ENCODE results near the gene CYB5R2.

CYB5R2 gene

DNA sequence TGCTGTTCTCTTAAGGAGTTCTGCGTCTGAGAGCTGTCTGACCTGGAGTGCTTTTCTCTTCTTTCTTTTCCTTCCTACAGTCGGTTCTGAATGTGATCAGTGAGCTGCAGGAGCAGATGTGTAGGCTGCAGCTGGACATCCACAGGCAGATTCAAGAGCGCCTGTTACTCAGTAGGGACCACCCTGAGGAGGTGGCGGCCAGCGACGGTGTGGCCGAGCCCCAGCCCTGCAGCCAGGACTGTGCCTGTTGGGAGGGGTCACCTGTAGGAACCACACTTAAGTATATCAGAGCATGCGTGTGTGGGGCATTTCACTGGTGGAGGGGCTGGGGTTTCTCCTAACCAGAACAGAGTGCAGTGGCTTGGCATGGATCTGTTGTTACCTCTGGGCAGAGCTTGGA, 56.3 kb downstream of the CYB5R2 start:
- TF ChIP-seq EGR1 (IDR thresholded peaks at IDR 0.05) (no peak), NFIC (IDR thresholded peaks at IDR 0.05) (no peak), FOXM1 (IDR thresholded peaks at IDR 0.05; ENCODE audit: borderline replicate concordance, low read depth) (no peak), YY1 (IDR thresholded peaks at IDR 0.05; ENCODE audit: low read depth) (no peak), TEAD4 (IDR thresholded peaks at IDR 0.05) (no peak), TCF12 (IDR thresholded peaks at IDR 0.05; ENCODE audit: low read depth) (no peak), RAD21 (IDR thresholded peaks at IDR 0.05; ENCODE audit: low read depth) (no peak), TAF1 (IDR thresholded peaks at IDR 0.05; ENCODE audit: low read depth) (no peak), CEBPB (IDR thresholded peaks at IDR 0.05) (no peak), EP300 (IDR thresholded peaks at IDR 0.05; ENCODE audit: borderline replicate concordance) (no peak), CREB1 (IDR thresholded peaks at IDR 0.05; ENCODE audit: low read depth) (no peak), ZBTB7A (IDR thresholded peaks at IDR 0.05; ENCODE audit: low read depth) (no peak)
- TF ChIP-seq, protein P1, sequence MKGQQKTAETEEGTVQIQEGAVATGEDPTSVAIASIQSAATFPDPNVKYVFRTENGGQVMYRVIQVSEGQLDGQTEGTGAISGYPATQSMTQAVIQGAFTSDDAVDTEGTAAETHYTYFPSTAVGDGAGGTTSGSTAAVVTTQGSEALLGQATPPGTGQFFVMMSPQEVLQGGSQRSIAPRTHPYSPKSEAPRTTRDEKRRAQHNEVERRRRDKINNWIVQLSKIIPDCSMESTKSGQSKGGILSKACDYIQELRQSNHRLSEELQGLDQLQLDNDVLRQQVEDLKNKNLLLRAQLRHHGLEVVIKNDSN (IDR thresholded peaks at IDR 0.05), result no peak
- TF ChIP-seq, protein P2, sequence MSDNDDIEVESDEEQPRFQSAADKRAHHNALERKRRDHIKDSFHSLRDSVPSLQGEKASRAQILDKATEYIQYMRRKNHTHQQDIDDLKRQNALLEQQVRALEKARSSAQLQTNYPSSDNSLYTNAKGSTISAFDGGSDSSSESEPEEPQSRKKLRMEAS (IDR thresholded peaks at IDR 0.05), result no peak
- TF ChIP-seq, protein P3, sequence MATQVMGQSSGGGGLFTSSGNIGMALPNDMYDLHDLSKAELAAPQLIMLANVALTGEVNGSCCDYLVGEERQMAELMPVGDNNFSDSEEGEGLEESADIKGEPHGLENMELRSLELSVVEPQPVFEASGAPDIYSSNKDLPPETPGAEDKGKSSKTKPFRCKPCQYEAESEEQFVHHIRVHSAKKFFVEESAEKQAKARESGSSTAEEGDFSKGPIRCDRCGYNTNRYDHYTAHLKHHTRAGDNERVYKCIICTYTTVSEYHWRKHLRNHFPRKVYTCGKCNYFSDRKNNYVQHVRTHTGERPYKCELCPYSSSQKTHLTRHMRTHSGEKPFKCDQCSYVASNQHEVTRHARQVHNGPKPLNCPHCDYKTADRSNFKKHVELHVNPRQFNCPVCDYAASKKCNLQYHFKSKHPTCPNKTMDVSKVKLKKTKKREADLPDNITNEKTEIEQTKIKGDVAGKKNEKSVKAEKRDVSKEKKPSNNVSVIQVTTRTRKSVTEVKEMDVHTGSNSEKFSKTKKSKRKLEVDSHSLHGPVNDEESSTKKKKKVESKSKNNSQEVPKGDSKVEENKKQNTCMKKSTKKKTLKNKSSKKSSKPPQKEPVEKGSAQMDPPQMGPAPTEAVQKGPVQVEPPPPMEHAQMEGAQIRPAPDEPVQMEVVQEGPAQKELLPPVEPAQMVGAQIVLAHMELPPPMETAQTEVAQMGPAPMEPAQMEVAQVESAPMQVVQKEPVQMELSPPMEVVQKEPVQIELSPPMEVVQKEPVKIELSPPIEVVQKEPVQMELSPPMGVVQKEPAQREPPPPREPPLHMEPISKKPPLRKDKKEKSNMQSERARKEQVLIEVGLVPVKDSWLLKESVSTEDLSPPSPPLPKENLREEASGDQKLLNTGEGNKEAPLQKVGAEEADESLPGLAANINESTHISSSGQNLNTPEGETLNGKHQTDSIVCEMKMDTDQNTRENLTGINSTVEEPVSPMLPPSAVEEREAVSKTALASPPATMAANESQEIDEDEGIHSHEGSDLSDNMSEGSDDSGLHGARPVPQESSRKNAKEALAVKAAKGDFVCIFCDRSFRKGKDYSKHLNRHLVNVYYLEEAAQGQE (IDR thresholded peaks at IDR 0.05; ENCODE audit: low read depth), result no peak
